Measurements from ENCODE around the gene KPNA1.

DNA sequence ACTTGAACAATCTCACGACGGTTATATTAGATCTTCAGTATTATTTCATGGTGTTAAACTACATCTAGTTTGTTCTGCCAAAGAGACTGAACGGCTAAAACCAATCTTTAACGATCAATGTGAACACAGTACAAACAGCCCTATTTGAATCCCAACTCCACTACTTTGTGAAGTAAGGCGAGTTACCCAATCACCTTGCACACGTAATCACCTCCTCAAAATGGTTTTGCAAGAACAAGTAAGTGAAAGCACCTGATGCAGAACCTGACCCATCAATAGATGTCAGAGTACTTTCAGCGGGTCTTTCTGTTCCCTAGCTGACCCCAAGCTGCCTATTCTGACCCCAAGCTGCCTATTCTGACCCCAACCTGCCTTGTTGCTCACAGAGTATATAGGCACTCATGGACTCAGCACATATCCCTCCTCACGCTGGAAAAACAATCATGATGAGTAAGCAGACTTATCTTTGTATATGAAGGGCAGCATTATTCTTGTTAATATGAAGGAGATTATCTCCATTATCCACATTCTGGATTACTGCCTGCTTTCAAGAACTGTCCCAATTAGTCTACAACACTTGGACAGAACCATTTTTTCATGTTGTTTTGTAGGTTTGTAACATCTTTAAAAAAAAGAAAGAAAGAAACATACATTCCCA is 3.7 kb downstream of the KPNA1 start:
- TF ChIP-seq, protein P1, sequence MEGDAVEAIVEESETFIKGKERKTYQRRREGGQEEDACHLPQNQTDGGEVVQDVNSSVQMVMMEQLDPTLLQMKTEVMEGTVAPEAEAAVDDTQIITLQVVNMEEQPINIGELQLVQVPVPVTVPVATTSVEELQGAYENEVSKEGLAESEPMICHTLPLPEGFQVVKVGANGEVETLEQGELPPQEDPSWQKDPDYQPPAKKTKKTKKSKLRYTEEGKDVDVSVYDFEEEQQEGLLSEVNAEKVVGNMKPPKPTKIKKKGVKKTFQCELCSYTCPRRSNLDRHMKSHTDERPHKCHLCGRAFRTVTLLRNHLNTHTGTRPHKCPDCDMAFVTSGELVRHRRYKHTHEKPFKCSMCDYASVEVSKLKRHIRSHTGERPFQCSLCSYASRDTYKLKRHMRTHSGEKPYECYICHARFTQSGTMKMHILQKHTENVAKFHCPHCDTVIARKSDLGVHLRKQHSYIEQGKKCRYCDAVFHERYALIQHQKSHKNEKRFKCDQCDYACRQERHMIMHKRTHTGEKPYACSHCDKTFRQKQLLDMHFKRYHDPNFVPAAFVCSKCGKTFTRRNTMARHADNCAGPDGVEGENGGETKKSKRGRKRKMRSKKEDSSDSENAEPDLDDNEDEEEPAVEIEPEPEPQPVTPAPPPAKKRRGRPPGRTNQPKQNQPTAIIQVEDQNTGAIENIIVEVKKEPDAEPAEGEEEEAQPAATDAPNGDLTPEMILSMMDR (IDR thresholded peaks at IDR 0.05) = no peak
- TF ChIP-seq ZFX (IDR thresholded peaks at IDR 0.05; ENCODE audit: borderline replicate concordance) = no peak
